Uterus (tissue), 4 donors: ENCODE data around the gene WWOX. TPM values are rescaled to one million over a fixed set of nuclear protein-coding genes. Genes with fewer than 3 reads are reported as not detected.

ENCODE experiments used
- DNase-seq, 2 donors: peaks; one replicate each; pipeline ENCODE4 v3.0.0-alpha.2; 2019 to 2020
- H3K27ac ChIP-seq, 2 donors: fragments of 200-600 bp; sonication (generic); 1 replicate in 1 of 2; 2 replicates in 1 of 2; pipeline ENCODE4 v1.5.1; 2016 to 2018
- H3K27me3 ChIP-seq, 2 donors: fragments of 200-600 bp; sonication (generic); one replicate each; pipeline ENCODE4 v1.5.1; 2018 to 2019; ENCODE audit warnings: control low read depth in 1 of 2
- H3K36me3 ChIP-seq, 2 donors: fragments of 200-600 bp; sonication (generic); one replicate each; pipeline ENCODE4 v1.5.1; 2019; ENCODE audit warnings: control low read depth in 1 of 2
- H3K4me1 ChIP-seq, 2 donors: fragments of 200-600 bp; sonication (generic); one replicate each; pipeline ENCODE4 v1.5.1; 2018 to 2019; ENCODE audit warnings: control low read depth in 1 of 2
- H3K4me3 ChIP-seq, 2 donors: fragments of 200-600 bp; sonication (generic); 1 replicate in 1 of 2; 2 replicates in 1 of 2; pipeline ENCODE4 v1.5.1; 2018 to 2019; ENCODE audit warnings: mild to moderate bottlenecking in 1 of 2
- H3K9me3 ChIP-seq, 2 donors: fragments of 200-600 bp; sonication (generic); one replicate each; pipeline ENCODE4 v1.5.1; 2019; ENCODE audit warnings: control low read depth in 1 of 2
- POLR2A ChIP-seq, 2 donors: fragments of 450-650 bp; IDR thresholded peaks; one replicate each; pipeline ENCODE4 v1.6.1; 2016; ENCODE audit warnings: antibody characterized with exemption in 2 of 2, mild to moderate bottlenecking in 1 of 2, moderate library complexity in 1 of 2
- intact Hi-C: fragments of 100-400 bp; cut with DNase I; formaldehyde crosslinking; loops from one replicate; pipeline ENCODE4 v1.15.1; 2023; ENCODE audit warnings: low total_unique reads
- total RNA-seq, 4 donors: library from RNA; depleted of rRNA in 3 of 4; stranded (reverse); fragments of >200 nt in 3 of 4; gene quantifications; one replicate each; pipeline versions ENCODE4 v1.1.0 to v1.2.4, GENCODE V29; 2014 to 2023
- TF ChIP-seq, protein P1 (sequence below), 4 experiments: fragments of 200-600 bp in 2 of 4; fragments of 450-650 bp in 2 of 4; sonication (generic) in 2 of 4; IDR thresholded peaks; one replicate each; pipeline ENCODE4 v1.5.1; 2016 to 2019; ENCODE audit warnings: antibody characterized with exemption in 4 of 4, mild to moderate bottlenecking in 2 of 4, moderate library complexity in 1 of 4
- donor health status: DM: yes; HTN: yes; CAD: no.

Gene WWOX
- total RNA-seq, 4 donors from 2014 or later = 34.1 to 99.9 (median 55.8) TPM

DNA sequence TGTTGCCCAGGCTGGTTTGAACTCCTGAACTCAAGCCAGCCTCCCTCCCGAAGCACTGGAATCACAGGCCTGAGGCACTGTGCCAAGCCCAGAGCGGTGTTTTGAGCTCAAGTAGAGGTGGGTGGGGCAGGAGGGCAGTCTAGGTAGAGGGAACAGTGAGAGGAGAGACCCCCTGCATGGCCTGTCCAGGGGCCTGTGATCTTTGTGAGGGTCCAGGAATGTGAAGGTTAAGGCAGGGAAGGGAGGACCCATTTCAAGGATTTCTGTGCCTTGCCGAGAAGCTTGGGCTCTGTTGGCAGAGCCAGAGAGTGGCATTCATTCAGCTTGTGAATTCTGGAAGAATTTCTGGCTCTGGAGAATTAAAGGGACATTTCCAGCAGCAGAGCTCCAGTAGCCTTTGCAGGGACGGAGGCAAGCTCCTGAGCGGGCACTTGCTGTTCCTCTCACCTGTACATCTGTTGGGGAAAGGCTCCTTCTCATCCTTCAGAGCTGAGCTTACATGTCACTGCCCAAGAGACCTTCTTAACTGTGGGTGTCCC, 2.7 kb downstream of the WWOX start:
- no peaks in the 10 kb centered on the region for H3K4me1 ChIP-seq
- H3K27ac ChIP-seq = no peak overlapping the region
- no peaks in the 10 kb centered on the region for H3K9me3 ChIP-seq
- H3K27me3 ChIP-seq = no peaks in the 10 kb centered on the region
- H3K4me3 ChIP-seq = no peak overlapping the region
- DNase-seq = no peak
- TF ChIP-seq, protein P1, sequence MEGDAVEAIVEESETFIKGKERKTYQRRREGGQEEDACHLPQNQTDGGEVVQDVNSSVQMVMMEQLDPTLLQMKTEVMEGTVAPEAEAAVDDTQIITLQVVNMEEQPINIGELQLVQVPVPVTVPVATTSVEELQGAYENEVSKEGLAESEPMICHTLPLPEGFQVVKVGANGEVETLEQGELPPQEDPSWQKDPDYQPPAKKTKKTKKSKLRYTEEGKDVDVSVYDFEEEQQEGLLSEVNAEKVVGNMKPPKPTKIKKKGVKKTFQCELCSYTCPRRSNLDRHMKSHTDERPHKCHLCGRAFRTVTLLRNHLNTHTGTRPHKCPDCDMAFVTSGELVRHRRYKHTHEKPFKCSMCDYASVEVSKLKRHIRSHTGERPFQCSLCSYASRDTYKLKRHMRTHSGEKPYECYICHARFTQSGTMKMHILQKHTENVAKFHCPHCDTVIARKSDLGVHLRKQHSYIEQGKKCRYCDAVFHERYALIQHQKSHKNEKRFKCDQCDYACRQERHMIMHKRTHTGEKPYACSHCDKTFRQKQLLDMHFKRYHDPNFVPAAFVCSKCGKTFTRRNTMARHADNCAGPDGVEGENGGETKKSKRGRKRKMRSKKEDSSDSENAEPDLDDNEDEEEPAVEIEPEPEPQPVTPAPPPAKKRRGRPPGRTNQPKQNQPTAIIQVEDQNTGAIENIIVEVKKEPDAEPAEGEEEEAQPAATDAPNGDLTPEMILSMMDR (IDR thresholded peaks at IDR 0.05) = no peak
- TF ChIP-seq POLR2A (IDR thresholded peaks at IDR 0.05) = no peak
- no peaks in the 10 kb centered on the region for H3K36me3 ChIP-seq
- intact Hi-C loops = no loop called here

- Histone ChIP-seq H3K9me3 (no peaks in the 10 kb centered on the region), H3K36me3 (no peaks in the 10 kb centered on the region), H3K27ac (no peak overlapping the region), H3K4me1 (no peaks in the 10 kb centered on the region), H3K4me3 (no peak overlapping the region), H3K27me3 (no peaks in the 10 kb centered on the region)
- intact Hi-C loops = no loop called here
- no peak for DNase-seq
- no peak for TF ChIP-seq POLR2A (IDR thresholded peaks at IDR 0.05)
- TF ChIP-seq, protein P1 (IDR thresholded peaks at IDR 0.05) = no peak
Observed at GRCh38 chr16:78102865-78103264, 3.4 kb downstream of the WWOX start.

DNA sequence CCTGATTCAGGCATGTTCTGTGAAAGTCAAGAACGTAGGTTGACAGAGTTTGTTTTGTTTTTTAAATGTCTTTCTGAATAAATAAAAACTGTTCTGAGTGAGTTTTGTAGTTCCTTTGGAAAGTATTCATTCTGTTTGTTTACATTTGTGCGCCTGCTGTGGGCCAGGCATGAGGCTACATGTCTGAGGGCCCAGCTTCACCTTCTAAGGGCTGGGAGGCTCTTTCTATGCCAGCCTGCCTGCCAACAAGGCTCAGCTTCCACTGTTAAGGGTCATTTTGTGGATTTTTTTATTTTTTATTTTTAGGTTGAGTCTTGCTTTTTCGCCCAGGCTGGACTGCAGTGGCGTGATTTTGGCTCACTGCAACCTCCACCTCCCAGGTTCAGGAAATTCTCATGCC, 6.1 kb downstream of the WWOX start:
- no peaks in the 10 kb centered on the region for H3K4me1 ChIP-seq
- intact Hi-C loops = no loop called here
- DNase-seq = no peak
- no peaks in the 10 kb centered on the region for H3K36me3 ChIP-seq
- H3K27ac ChIP-seq = no peak overlapping the region
- no peaks in the 10 kb centered on the region for H3K27me3 ChIP-seq
- no peaks in the 10 kb centered on the region for H3K9me3 ChIP-seq
- H3K4me3 ChIP-seq = no peak overlapping the region
- TF ChIP-seq POLR2A (IDR thresholded peaks at IDR 0.05) = no peak
- TF ChIP-seq, protein P1 (IDR thresholded peaks at IDR 0.05) = no peak

DNA sequence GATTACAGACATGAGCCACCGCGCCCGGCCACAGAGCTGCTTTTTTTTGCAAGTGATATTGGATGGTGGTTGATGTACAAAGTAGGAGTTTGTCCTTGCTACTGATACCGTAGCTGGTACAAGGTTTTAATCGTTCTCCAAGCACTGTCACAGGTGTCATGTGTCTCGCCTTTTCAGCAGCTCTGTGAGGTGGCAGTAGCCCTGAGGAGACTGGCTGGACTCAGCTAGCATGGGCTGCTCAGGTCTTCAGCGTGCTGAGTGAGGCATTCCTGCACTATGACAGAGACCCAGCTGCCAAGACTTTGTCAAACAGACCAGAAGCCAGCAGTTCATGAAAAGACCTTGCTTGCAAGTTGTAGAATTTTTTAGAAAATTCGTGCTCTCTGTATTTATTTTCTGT, 7.2 kb downstream of the WWOX start:
- TF ChIP-seq, protein P1 (IDR thresholded peaks at IDR 0.05) = no peak
- TF ChIP-seq POLR2A (IDR thresholded peaks at IDR 0.05) = no peak
- Histone ChIP-seq H3K27ac (no peak overlapping the region), H3K4me1 (no peaks in the 10 kb centered on the region), H3K27me3 (no peaks in the 10 kb centered on the region), H3K36me3 (no peaks in the 10 kb centered on the region), H3K9me3 (no peaks in the 10 kb centered on the region), H3K4me3 (no peak overlapping the region)
- intact Hi-C loops = no loop called here
- no peak for DNase-seq

DNA sequence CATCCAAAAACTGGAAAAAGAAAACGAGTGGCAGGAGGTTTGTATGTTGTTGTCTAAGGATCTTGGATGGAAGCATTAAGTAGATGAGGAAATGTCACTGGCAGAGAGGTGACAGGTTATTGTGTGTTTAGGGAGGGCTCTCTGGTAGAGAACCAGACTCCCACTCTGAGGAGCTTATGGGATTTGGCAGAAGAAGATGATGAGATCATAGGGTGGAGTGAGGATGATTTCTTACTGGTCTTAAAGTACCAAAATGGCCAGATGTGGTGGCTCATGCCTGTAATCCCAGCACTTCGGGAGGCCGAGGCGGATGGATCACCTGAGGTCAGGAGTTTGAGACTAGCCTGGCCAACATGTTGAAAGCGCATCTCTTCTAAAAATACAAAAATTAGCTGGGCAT, 9.0 kb downstream of the WWOX start:
- DNase-seq = no peak
- no peaks in the 10 kb centered on the region for H3K36me3 ChIP-seq
- H3K4me3 ChIP-seq = no peak overlapping the region
- H3K9me3 ChIP-seq = no peaks in the 10 kb centered on the region
- H3K4me1 ChIP-seq = no peaks in the 10 kb centered on the region
- no peak overlapping the region for H3K27ac ChIP-seq
- intact Hi-C loops = no loop called here
- H3K27me3 ChIP-seq = no peaks in the 10 kb centered on the region
- no peak for TF ChIP-seq POLR2A (IDR thresholded peaks at IDR 0.05)
- TF ChIP-seq, protein P1 (IDR thresholded peaks at IDR 0.05) = no peak
